GM23338 (cell line): ENCODE measurements around the gene NKAPL. TPM values are rescaled to one million over a fixed set of nuclear protein-coding genes. Genes with fewer than 3 reads are reported as not detected.
A peak's percentile ranks its signal among the peaks of the same experiment; 100 is the strongest.

ENCODE experiments used
- ATAC-seq: fragments of 200-7000 bp; cut with Tn5 transposase; 3 replicates; pipeline ENCODE4 v1.9.1; 2020
- DNase-seq: peaks from one replicate; pipeline ENCODE4 v3.0.0-alpha.2; 2015; ENCODE audit warnings: low spot score
- H2AFZ ChIP-seq: fragments of 200-600 bp; sonication (generic); 2 replicates; pipeline ENCODE4 v1.8.0; 2016; ENCODE audit warnings: antibody characterized with exemption, mild to moderate bottlenecking, moderate library complexity
- H3F3A ChIP-seq: fragments of 200-600 bp; sonication (generic); replicated peaks from 2 replicates; pipeline ENCODE4 v1.8.0; 2017; ENCODE audit warnings: antibody characterized with exemption, mixed run types, low read depth
- H3K27ac ChIP-seq: fragments of 200-600 bp; sonication (generic); 2 replicates; pipeline ENCODE4 v1.6.1; 2016; ENCODE audit warnings: low read depth
- H3K27me3 ChIP-seq: fragments of 200-600 bp; sonication (generic); 2 replicates; pipeline ENCODE4 v1.8.0; 2016; ENCODE audit warnings: mild to moderate bottlenecking, mixed run types, moderate library complexity; ENCODE audit not compliant: insufficient read depth
- H3K36me3 ChIP-seq: fragments of 200-600 bp; sonication (generic); 2 replicates; pipeline ENCODE4 v1.8.0; 2016; ENCODE audit warnings: mild to moderate bottlenecking; ENCODE audit not compliant: insufficient read depth
- H3K4me1 ChIP-seq: fragments of 200-600 bp; sonication (generic); 2 replicates; pipeline ENCODE4 v1.8.0; 2016; ENCODE audit warnings: mild to moderate bottlenecking, moderate library complexity; ENCODE audit not compliant: insufficient read depth
- H3K4me2 ChIP-seq: fragments of 200-600 bp; sonication (generic); 2 replicates; pipeline ENCODE4 v1.7.1; 2017; ENCODE audit warnings: mixed run types
- H3K4me3 ChIP-seq: fragments of 200-600 bp; sonication (generic); 2 replicates; pipeline ENCODE4 v1.6.1; 2016; ENCODE audit warnings: mixed run types
- H3K79me2 ChIP-seq: fragments of 200-600 bp; sonication (generic); replicated peaks from 2 replicates; pipeline ENCODE4 v1.8.0; 2017; ENCODE audit warnings: mild to moderate bottlenecking; ENCODE audit not compliant: insufficient read depth
- H3K9me2 ChIP-seq: fragments of 200-600 bp; sonication (generic); 2 replicates; pipeline ENCODE4 v1.8.0; 2017; ENCODE audit not compliant: insufficient read depth
- H4K20me1 ChIP-seq: fragments of 200-600 bp; sonication (generic); replicated peaks from 2 replicates; pipeline ENCODE4 v1.8.0; 2017; ENCODE audit warnings: mild to moderate bottlenecking; ENCODE audit not compliant: insufficient read depth
- H3K27ac Mint-ChIP-seq: 2 replicates; pipeline ENCODE4 v1.8.0; 2020; ENCODE audit warnings: inconsistent platforms, mild to moderate bottlenecking, moderate library complexity, mixed read lengths
- H3K27me3 Mint-ChIP-seq: 3 replicates; pipeline ENCODE4 v1.8.0; 2022; ENCODE audit warnings: low read depth, mild to moderate bottlenecking, moderate library complexity, mixed read lengths, inconsistent platforms; ENCODE audit not compliant: insufficient read depth, poor library complexity
- H3K36me3 Mint-ChIP-seq: 3 replicates; pipeline ENCODE4 v1.8.0; 2021; ENCODE audit warnings: low read depth, mild to moderate bottlenecking, inconsistent platforms, moderate library complexity, mixed read lengths
- H3K4me1 Mint-ChIP-seq: 3 replicates; pipeline ENCODE4 v1.8.0; 2020; ENCODE audit warnings: mild to moderate bottlenecking, inconsistent platforms, mixed read lengths
- H3K4me3 Mint-ChIP-seq: 3 replicates; pipeline ENCODE4 v1.8.0; 2021; ENCODE audit warnings: moderate library complexity, mild to moderate bottlenecking, inconsistent platforms, mixed read lengths
- H3K9me3 Mint-ChIP-seq: 3 replicates; pipeline ENCODE4 v1.8.0; 2020; ENCODE audit warnings: moderate library complexity, mild to moderate bottlenecking, inconsistent platforms, mixed read lengths
- CREB1 ChIP-seq: fragments of 250-450 bp; sonication (Bioruptor Pico); IDR thresholded peaks from 2 replicates; pipeline ENCODE4 v1.5.0; 2020; ENCODE audit warnings: low read depth, mild to moderate bottlenecking, moderate library complexity
- ETS1 ChIP-seq: IDR thresholded peaks from 2 replicates; pipeline ENCODE4 v1.6.1; 2016; ENCODE audit warnings: antibody characterized with exemption
- EZH2 ChIP-seq: fragments of 200-600 bp; sonication (generic); IDR thresholded peaks from one replicate; pipeline ENCODE4 v1.8.0; 2017; ENCODE audit warnings: antibody characterized with exemption, mild to moderate bottlenecking, low read depth; ENCODE audit not compliant: unreplicated experiment
- EZH2phosphoT487 ChIP-seq: fragments of 200-600 bp; sonication (generic); IDR thresholded peaks from one replicate; pipeline ENCODE4 v1.8.1; 2018; ENCODE audit warnings: antibody characterized with exemption; ENCODE audit not compliant: unreplicated experiment
- STAT1 ChIP-seq: IDR thresholded peaks from one replicate; pipeline ENCODE4 v1.6.1; 2016; ENCODE audit warnings: antibody characterized with exemption; ENCODE audit not compliant: unreplicated experiment
- ZNF114 ChIP-seq: fragments of 250-450 bp; sonication (Bioruptor Pico); IDR thresholded peaks from 2 replicates; pipeline ENCODE4 v1.5.0; 2020; ENCODE audit warnings: mild to moderate bottlenecking, moderate library complexity
- ZNF331 ChIP-seq: fragments of 250-450 bp; sonication (Bioruptor Pico); IDR thresholded peaks from 2 replicates; pipeline ENCODE4 v1.5.0; 2020; ENCODE audit warnings: low read depth, mild to moderate bottlenecking, moderate library complexity
- polyA plus RNA-seq: library from polyadenylated mRNA; unstranded; fragments of >200 nt; fragmentation: Nextera tagmentation; extraction: Ambion mirVana; gene quantifications from 2 replicates; pipeline ENCODE4 v1.2.1, GENCODE V29; 2016
- total RNA-seq: library from RNA; depleted of rRNA; stranded (reverse); fragments of >200 nt; shearing (Covaris generic); gene quantifications from 2 replicates; pipeline ENCODE4 v1.2.3, GENCODE V29; 2014
- TF ChIP-seq, protein P1 (sequence below), 2 experiments: fragments of 200-600 bp in 1 of 2; sonication (generic) in 1 of 2; conservative IDR thresholded peaks; 2 replicates each; pipeline versions ENCODE4 v1.5.1 to v1.6.1; 2016 to 2017; ENCODE audit warnings: antibody characterized with exemption in 2 of 2, low read depth in 2 of 2, mild to moderate bottlenecking in 2 of 2, moderate library complexity in 1 of 2

NKAPL gene
- total and polyA plus RNA-seq, 2 experiments from 2014 or later: 1.6 to 2.9 TPM

- DNase-seq (no peak), ATAC-seq (no peak)
- peak overlapping the region; percentile 98 for H3K4me3 Mint-ChIP-seq
- Histone ChIP-seq H3K27me3 (no peaks in the 10 kb centered on the region), H3K4me1 (peaks cover 14% of the 10 kb centered on the region), H3F3A (no peaks in the 10 kb centered on the region), H2AFZ (no peak overlapping the region), H3K4me3 (peak overlapping the region; percentile 97), H3K36me3 (peaks cover 25% of the 10 kb centered on the region; the same call in 1 of the 2 replicates), H3K27ac (no peak overlapping the region), H3K9me2 (no peaks in the 10 kb centered on the region), H3K79me2 (peaks cover 21% of the 10 kb centered on the region), H3K4me2 (peak overlapping the region; percentile 91), H4K20me1 (no peaks in the 10 kb centered on the region; the same call in 1 of the 2 replicates)
- H3K27ac Mint-ChIP-seq: no peak overlapping the region
- H3K36me3 Mint-ChIP-seq: peaks cover 23% of the 10 kb centered on the region
- peaks cover 13% of the 10 kb centered on the region for H3K4me1 Mint-ChIP-seq
- no peaks in the 10 kb centered on the region for H3K27me3 Mint-ChIP-seq
- H3K9me3 Mint-ChIP-seq: no peaks in the 10 kb centered on the region
- TF ChIP-seq EZH2 (no peak), ETS1 (no peak), EZH2phosphoT487 (no peak), ZNF331 (CRISPR knock-in tag) (no peak), STAT1 (no peak), ZNF114 (CRISPR knock-in tag) (no peak)
- TF ChIP-seq, protein P1, sequence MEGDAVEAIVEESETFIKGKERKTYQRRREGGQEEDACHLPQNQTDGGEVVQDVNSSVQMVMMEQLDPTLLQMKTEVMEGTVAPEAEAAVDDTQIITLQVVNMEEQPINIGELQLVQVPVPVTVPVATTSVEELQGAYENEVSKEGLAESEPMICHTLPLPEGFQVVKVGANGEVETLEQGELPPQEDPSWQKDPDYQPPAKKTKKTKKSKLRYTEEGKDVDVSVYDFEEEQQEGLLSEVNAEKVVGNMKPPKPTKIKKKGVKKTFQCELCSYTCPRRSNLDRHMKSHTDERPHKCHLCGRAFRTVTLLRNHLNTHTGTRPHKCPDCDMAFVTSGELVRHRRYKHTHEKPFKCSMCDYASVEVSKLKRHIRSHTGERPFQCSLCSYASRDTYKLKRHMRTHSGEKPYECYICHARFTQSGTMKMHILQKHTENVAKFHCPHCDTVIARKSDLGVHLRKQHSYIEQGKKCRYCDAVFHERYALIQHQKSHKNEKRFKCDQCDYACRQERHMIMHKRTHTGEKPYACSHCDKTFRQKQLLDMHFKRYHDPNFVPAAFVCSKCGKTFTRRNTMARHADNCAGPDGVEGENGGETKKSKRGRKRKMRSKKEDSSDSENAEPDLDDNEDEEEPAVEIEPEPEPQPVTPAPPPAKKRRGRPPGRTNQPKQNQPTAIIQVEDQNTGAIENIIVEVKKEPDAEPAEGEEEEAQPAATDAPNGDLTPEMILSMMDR (conservative IDR thresholded peaks at IDR 0.05; ENCODE audit: low read depth in 2 of 2): no peak
Measured at GRCh38 chr6:28282926-28283325, 23.8 kb downstream of the NKAPL start.

- Histone ChIP-seq H3K27me3 (no peaks in the 10 kb centered on the region), H3K4me2 (no peak overlapping the region), H3K4me3 (no peak overlapping the region), H2AFZ (no peak overlapping the region), H3K36me3 (peaks cover 11% of the 10 kb centered on the region), H3K79me2 (no peaks in the 10 kb centered on the region), H3K9me2 (no peaks in the 10 kb centered on the region), H4K20me1 (no peaks in the 10 kb centered on the region), H3K4me1 (no peaks in the 10 kb centered on the region), H3K27ac (no peak overlapping the region), H3F3A (no peaks in the 10 kb centered on the region)
- TF ChIP-seq CREB1 (CRISPR knock-in tag): no peak
- no peak for TF ChIP-seq EZH2
- TF ChIP-seq STAT1: no peak
- H3K4me3 Mint-ChIP-seq: no peak overlapping the region
- no peak overlapping the region for H3K27ac Mint-ChIP-seq
- H3K27me3 Mint-ChIP-seq: peaks cover 2% of the 10 kb centered on the region
- peaks cover 22% of the 10 kb centered on the region for H3K36me3 Mint-ChIP-seq
- no peaks in the 10 kb centered on the region for H3K4me1 Mint-ChIP-seq
- DNase-seq: no peak
- H3K9me3 Mint-ChIP-seq: no peaks in the 10 kb centered on the region
- ATAC-seq: no peak
Measured at GRCh38 chr6:28291573-28291972, 32.5 kb downstream of the NKAPL start.
